Body of pancreas (tissue), 4 donors: ENCODE measurements around the gene DPYD.

Source experiments
- CTCF ChIP-seq, 7 experiments: fragments of 450-650 bp in 4 of 7; fragments of 200-600 bp in 3 of 7; sonication (generic) in 3 of 7; IDR thresholded peaks; one replicate each; pipeline ENCODE4 v1.5.1; 2016 to 2019; ENCODE audit warnings: antibody characterized with exemption in 7 of 7
- POLR2A ChIP-seq, 3 donors: fragments of 450-650 bp; IDR thresholded peaks; one replicate each; pipeline ENCODE4 v1.6.1; 2016; ENCODE audit warnings: antibody characterized with exemption in 3 of 3, mild to moderate bottlenecking in 2 of 3

GRCh38 chr1:97507863-97508262 lies 413.0 kb downstream of the DPYD start:
- TF ChIP-seq CTCF (IDR thresholded peaks at IDR 0.05) (no peak), POLR2A (IDR thresholded peaks at IDR 0.05) (no peak)
